H1 (cell line): Measurements from ENCODE around the gene PPA1.

ENCODE experiments used
- E2F6 ChIP-seq: IDR thresholded peaks from 2 replicates; pipeline ENCODE4 v1.6.1; 2012; ENCODE audit warnings: inconsistent platforms
- EP300 ChIP-seq, 2 experiments: IDR thresholded peaks; 1 replicate in 1 of 2; 2 replicates in 1 of 2; pipeline ENCODE4 v1.6.1; 2011 to 2012; ENCODE audit warnings: low read depth in 2 of 2, low read length in 2 of 2, mild to moderate bottlenecking in 2 of 2, borderline replicate concordance in 1 of 2, inconsistent platforms in 1 of 2, moderate library complexity in 1 of 2
- EZH2 ChIP-seq: fragments of 200-600 bp; sonication (generic); IDR thresholded peaks from 2 replicates; pipeline ENCODE4 v1.7.1; 2012; ENCODE audit warnings: low read depth, mild to moderate bottlenecking, moderate library complexity, low read length, inconsistent platforms; ENCODE audit not compliant: severe bottlenecking
- NRF1 ChIP-seq: IDR thresholded peaks from 2 replicates; pipeline ENCODE4 v1.6.1; 2011; ENCODE audit warnings: mild to moderate bottlenecking, low read depth, low read length, improper control_type of control experiment
- POLR2A ChIP-seq, 2 experiments: IDR thresholded peaks; 1 replicate in 1 of 2; 2 replicates in 1 of 2; pipeline ENCODE4 v1.6.1; 2011; ENCODE audit warnings: low read depth in 2 of 2, low read length in 2 of 2, mild to moderate bottlenecking in 2 of 2; ENCODE audit errors: control extremely low read depth in 1 of 2
- POLR2AphosphoS5 ChIP-seq: IDR thresholded peaks from 2 replicates; pipeline ENCODE4 v1.6.1; 2011; ENCODE audit warnings: low read depth, low read length
- RAD21 ChIP-seq, 2 experiments: IDR thresholded peaks in 1 of 2; conservative IDR thresholded peaks in 1 of 2; 2 replicates each; pipeline ENCODE4 v1.6.1; 2011; ENCODE audit warnings: low read depth in 2 of 2, low read length in 2 of 2, improper control_type of control experiment in 1 of 2, inconsistent platforms in 1 of 2, mild to moderate bottlenecking in 1 of 2, moderate library complexity in 1 of 2
- RXRA ChIP-seq: IDR thresholded peaks from 2 replicates; pipeline ENCODE4 v1.6.1; 2011; ENCODE audit warnings: low read depth, mild to moderate bottlenecking, low read length, moderate library complexity; ENCODE audit not compliant: insufficient read depth
- SIN3A ChIP-seq, 2 experiments: IDR thresholded peaks in 1 of 2; conservative IDR thresholded peaks in 1 of 2; 2 replicates each; pipeline ENCODE4 v1.6.1; 2011 to 2012; ENCODE audit warnings: low read length in 2 of 2, improper control_type of control experiment in 1 of 2, low read depth in 1 of 2, mild to moderate bottlenecking in 1 of 2
- SIX5 ChIP-seq: IDR thresholded peaks from 2 replicates; pipeline ENCODE4 v1.6.1; 2011; ENCODE audit warnings: mild to moderate bottlenecking, low read depth, low read length
- SP1 ChIP-seq: IDR thresholded peaks from 2 replicates; pipeline ENCODE4 v1.6.1; 2011; ENCODE audit warnings: low read depth, low read length
- TAF1 ChIP-seq: IDR thresholded peaks from 2 replicates; pipeline ENCODE4 v1.6.1; 2011; ENCODE audit warnings: mild to moderate bottlenecking, low read depth, low read length
- TF ChIP-seq, protein P1 (sequence below), 3 experiments: IDR thresholded peaks; 1 replicate in 2 of 3; 2 replicates in 1 of 3; pipeline versions ENCODE4 v1.5.1 to v1.6.1; 2011; ENCODE audit warnings: low read length in 3 of 3, mild to moderate bottlenecking in 3 of 3, inconsistent platforms in 2 of 3, low read depth in 1 of 3, moderate library complexity in 1 of 3; ENCODE audit not compliant: insufficient read depth in 1 of 3; ENCODE audit errors: control extremely low read depth in 1 of 3

- no peak for TF ChIP-seq SIN3A (conservative IDR thresholded peaks at IDR 0.05 in 1 of 2, IDR thresholded peaks at IDR 0.05 in 1 of 2; ENCODE audit: low read depth in 1 of 2, low read length in 2 of 2)
- TF ChIP-seq, protein P1, sequence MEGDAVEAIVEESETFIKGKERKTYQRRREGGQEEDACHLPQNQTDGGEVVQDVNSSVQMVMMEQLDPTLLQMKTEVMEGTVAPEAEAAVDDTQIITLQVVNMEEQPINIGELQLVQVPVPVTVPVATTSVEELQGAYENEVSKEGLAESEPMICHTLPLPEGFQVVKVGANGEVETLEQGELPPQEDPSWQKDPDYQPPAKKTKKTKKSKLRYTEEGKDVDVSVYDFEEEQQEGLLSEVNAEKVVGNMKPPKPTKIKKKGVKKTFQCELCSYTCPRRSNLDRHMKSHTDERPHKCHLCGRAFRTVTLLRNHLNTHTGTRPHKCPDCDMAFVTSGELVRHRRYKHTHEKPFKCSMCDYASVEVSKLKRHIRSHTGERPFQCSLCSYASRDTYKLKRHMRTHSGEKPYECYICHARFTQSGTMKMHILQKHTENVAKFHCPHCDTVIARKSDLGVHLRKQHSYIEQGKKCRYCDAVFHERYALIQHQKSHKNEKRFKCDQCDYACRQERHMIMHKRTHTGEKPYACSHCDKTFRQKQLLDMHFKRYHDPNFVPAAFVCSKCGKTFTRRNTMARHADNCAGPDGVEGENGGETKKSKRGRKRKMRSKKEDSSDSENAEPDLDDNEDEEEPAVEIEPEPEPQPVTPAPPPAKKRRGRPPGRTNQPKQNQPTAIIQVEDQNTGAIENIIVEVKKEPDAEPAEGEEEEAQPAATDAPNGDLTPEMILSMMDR (IDR thresholded peaks at IDR 0.05; ENCODE audit: control extremely low read depth in 1 of 3, insufficient read depth in 1 of 3, low read depth in 1 of 3, low read length in 3 of 3) = no peak
- no peak for TF ChIP-seq SIX5
- no peak for TF ChIP-seq EP300 (IDR thresholded peaks at IDR 0.05; ENCODE audit: borderline replicate concordance in 1 of 2, low read depth in 2 of 2, low read length in 2 of 2)
- no peak for TF ChIP-seq TAF1
- no peak for TF ChIP-seq EZH2
- no peak for TF ChIP-seq POLR2AphosphoS5
- no peak for TF ChIP-seq SP1
- no peak for TF ChIP-seq POLR2A (IDR thresholded peaks at IDR 0.05; ENCODE audit: control extremely low read depth in 1 of 2, low read depth in 2 of 2, low read length in 2 of 2)
- no peak for TF ChIP-seq NRF1
- TF ChIP-seq RAD21 (IDR thresholded peaks at IDR 0.05 in 1 of 2, conservative IDR thresholded peaks at IDR 0.05 in 1 of 2; ENCODE audit: low read depth in 2 of 2, low read length in 2 of 2) = no peak
- no peak for TF ChIP-seq RXRA
- TF ChIP-seq E2F6 = no peak
These were observed 49.9 kb downstream of the PPA1 start for GRCh38 chr10:70183304-70183703.
